B cell (primary cell): ENCODE measurements around the gene ANXA7. TPM values are rescaled to one million over a fixed set of nuclear protein-coding genes. Genes with fewer than 3 reads are reported as not detected.
"Not testable (repeated sequence)": the region's sequence is repeated elsewhere in the genome, so short reads cannot be mapped to it uniquely, and the experiment has no call there.

ENCODE experiments used
- ATAC-seq: fragments of 200-7000 bp; cut with Tn5 transposase; one replicate; pipeline ENCODE4 v1.10.0; 2021; ENCODE audit warnings: low read depth, mild to moderate bottlenecking, moderate number of reproducible peaks, moderate library complexity
- CTCF ChIA-PET: fragments of 350-600 bp; sonication (Branson Sonifier 250); formaldehyde crosslinking; loops from one replicate; lab custom pipeline; 2021; ENCODE audit warnings: antibody characterized with exemption, inconsistent platforms; lab: Charles Lee
- POLR2A ChIA-PET: fragments of 350-600 bp; sonication (Branson Sonifier 250); formaldehyde crosslinking; loops from one replicate; lab custom pipeline; 2021; ENCODE audit warnings: antibody characterized with exemption; lab: Charles Lee
- DNase-seq: peaks from one replicate; pipeline ENCODE4 v3.0.0; 2013
- H2AFZ ChIP-seq: 2 replicates; pipeline ENCODE4 v1.6.1; 2012; ENCODE audit warnings: mild to moderate bottlenecking, low read depth, low read length; ENCODE audit not compliant: insufficient read depth, poor library complexity, severe bottlenecking
- H3K27ac ChIP-seq, 2 donors: 1 replicate in 1 of 2; 2 replicates in 1 of 2; pipeline ENCODE4 v1.5.1; 2012 to 2013; ENCODE audit warnings: low read length in 2 of 2, mild to moderate bottlenecking in 2 of 2, moderate library complexity in 1 of 2
- H3K27me3 ChIP-seq, 4 experiments: fragments of 200-600 bp in 1 of 4; sonication (generic) in 1 of 4; replicated peaks in 1 of 4; 1 replicate in 2 of 4; 2 replicates in 2 of 4; pipeline versions ENCODE4 v1.6.1 to v1.7.0; 2013 to 2016; ENCODE audit warnings: low read length in 3 of 4, mild to moderate bottlenecking in 2 of 4, mixed read lengths in 1 of 4, moderate library complexity in 1 of 4; ENCODE audit not compliant: insufficient read depth in 4 of 4, control insufficient read depth in 3 of 4; ENCODE audit errors: control extremely low read depth in 1 of 4
- H3K36me3 ChIP-seq, 2 experiments: replicated peaks in 1 of 2; 1 replicate in 1 of 2; 2 replicates in 1 of 2; pipeline versions ENCODE4 v1.6.1 to v1.7.1; 2013; ENCODE audit warnings: low read length in 1 of 2; ENCODE audit not compliant: insufficient read depth in 2 of 2, control insufficient read depth in 1 of 2; ENCODE audit errors: control extremely low read depth in 1 of 2, extremely low read depth in 1 of 2
- H3K4me1 ChIP-seq, 2 donors: fragments of 200-600 bp in 1 of 2; sonication (generic) in 1 of 2; 1 replicate in 1 of 2; 2 replicates in 1 of 2; pipeline versions ENCODE4 v1.5.1 to v1.6.1; 2013 to 2017; ENCODE audit warnings: low read length in 2 of 2; ENCODE audit not compliant: control insufficient read depth in 2 of 2, insufficient read depth in 2 of 2
- H3K4me2 ChIP-seq: replicated peaks from 2 replicates; pipeline ENCODE3; 2012; ENCODE audit warnings: mild to moderate bottlenecking, low read depth, low read length; ENCODE audit not compliant: poor library complexity, severe bottlenecking
- H3K4me3 ChIP-seq, 5 experiments: fragments of 200-600 bp in 1 of 5; sonication (generic) in 1 of 5; 1 replicate in 3 of 5; 2 replicates in 2 of 5; pipeline versions ENCODE4 v1.5.1 to v1.7.0; 2011 to 2016; ENCODE audit warnings: low read length in 4 of 5, mild to moderate bottlenecking in 4 of 5, low read depth in 2 of 5, control low read depth in 1 of 5, moderate library complexity in 1 of 5; ENCODE audit not compliant: insufficient read depth in 1 of 5; ENCODE audit errors: control extremely low read depth in 1 of 5, extremely low read depth in 1 of 5
- H3K79me2 ChIP-seq: fragments of 200-600 bp; sonication (generic); one replicate; pipeline ENCODE4 v1.6.0; 2016; ENCODE audit warnings: low read length; ENCODE audit not compliant: control insufficient read depth, insufficient read depth
- H3K9ac ChIP-seq: fragments of 200-600 bp; sonication (generic); 2 replicates; pipeline ENCODE4 v1.6.1; 2017; ENCODE audit warnings: mild to moderate bottlenecking, low read length, moderate library complexity
- H3K9me3 ChIP-seq, 3 donors: one replicate each; pipeline versions ENCODE4 v1.6.1 to v1.7.1; 2013; ENCODE audit warnings: low read length in 2 of 3; ENCODE audit not compliant: control insufficient read depth in 2 of 3, insufficient read depth in 1 of 3; ENCODE audit errors: control extremely low read depth in 1 of 3
- H4K20me1 ChIP-seq: 2 replicates; pipeline ENCODE4 v1.6.0; 2012; ENCODE audit warnings: mild to moderate bottlenecking, low read length; ENCODE audit not compliant: insufficient read depth, control insufficient read depth, poor library complexity, severe bottlenecking
- H3K27ac Mint-ChIP-seq: one replicate; pipeline ENCODE4 v1.8.0; 2021; ENCODE audit warnings: mixed read lengths
- H3K27me3 Mint-ChIP-seq: one replicate; pipeline ENCODE4 v1.8.0; 2021; ENCODE audit warnings: mixed read lengths
- H3K4me1 Mint-ChIP-seq: one replicate; pipeline ENCODE4 v1.8.0; 2021; ENCODE audit warnings: mixed read lengths
- H3K4me3 Mint-ChIP-seq: one replicate; pipeline ENCODE4 v1.8.0; 2021; ENCODE audit warnings: mixed read lengths
- H3K9me3 Mint-ChIP-seq: one replicate; pipeline ENCODE4 v1.8.0; 2022; ENCODE audit warnings: mixed read lengths; ENCODE audit not compliant: insufficient read depth
- WGBS: methylation state at CpG from one replicate; pipeline ENCODE4 v1.1.5; 2013; ENCODE audit warnings: missing lambda C conversion rate; ENCODE audit not compliant: insufficient coverage; 5-methylcytosine and 5-hydroxymethylcytosine counted together
- intact Hi-C: fragments of 100-400 bp; cut with micrococcal nuclease; formaldehyde crosslinking; loops from one replicate; pipeline ENCODE4 v1.10.0; 2022
- polyA plus RNA-seq: library from polyadenylated mRNA; depleted of rRNA; stranded (reverse); fragments of >200 nt; gene quantifications from 2 replicates; pipeline ENCODE4 v1.2.3, GENCODE V29; 2012
- small RNA-seq: library from RNA; depleted of rRNA; stranded (forward); fragments of <200 nt; gene quantifications from one replicate; pipeline ENCODE3, GENCODE V24; 2012; ENCODE audit warnings: low replicate concordance, low read depth; ENCODE audit not compliant: insufficient read length
- total RNA-seq, 2 donors: library from RNA; stranded (reverse); fragments of 120-200 nt in 1 of 2; gene quantifications; 1 replicate in 1 of 2; 2 replicates in 1 of 2; pipeline versions ENCODE4 v1.2.3 to v1.2.4, GENCODE V29; 2013 to 2022

Gene ANXA7
- total and polyA plus RNA-seq, 2 donors (not counting 1 experiment from before 2014, with no cell fraction given) = 43.4 to 90.0 TPM

DNA sequence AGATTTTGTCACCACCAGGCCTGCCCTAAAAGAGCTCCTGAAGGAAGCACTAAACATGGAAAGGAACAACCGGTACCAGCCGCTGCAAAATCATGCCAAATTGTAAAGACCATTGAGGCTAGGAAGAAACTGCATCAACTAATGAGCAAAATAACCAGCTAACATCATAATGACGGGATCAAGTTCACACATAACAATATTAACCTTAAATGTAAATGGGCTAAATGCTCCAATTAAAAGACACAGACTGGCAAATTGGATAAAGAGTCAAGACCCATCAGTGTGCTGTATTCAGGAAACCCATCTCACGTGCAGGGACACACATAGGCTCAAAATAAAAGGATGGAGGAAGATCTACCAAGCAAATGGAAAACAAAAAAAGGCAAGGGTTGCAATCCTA, 88.6 kb downstream of the ANXA7 start:
- H3K4me2 ChIP-seq, H3K36me3 ChIP-seq, H3K4me1 Mint-ChIP-seq, intact Hi-C loops, H3K27me3 ChIP-seq, H3K9ac ChIP-seq, H3K27ac ChIP-seq, ATAC-seq, H3K27me3 Mint-ChIP-seq, H3K79me2 ChIP-seq, H3K9me3 ChIP-seq, H2AFZ ChIP-seq, H4K20me1 ChIP-seq, CTCF ChIA-PET, H3K4me3 Mint-ChIP-seq, H3K27ac Mint-ChIP-seq, POLR2A ChIA-PET, DNase-seq, H3K4me1 ChIP-seq, H3K9me3 Mint-ChIP-seq, H3K4me3 ChIP-seq: not testable (repeated sequence)
- WGBS = no CpG with 5 or more reads among the region's 4 CpGs

Small RNAs within 50 kb of the gene (small RNA-seq; reads per million reads assigned to genes)
- not detected for gene RF00019

Other genes starting within 250 kb of the ANXA7 start
- gene ECD, start 246.1 kb downstream of the ANXA7 start, total RNA-seq = 37.1 and 38.8 TPM in 2 replicates
- 15.7 and 20.8 TPM in 2 replicates for gene ECD, start 246.1 kb downstream of the ANXA7 start, polyA plus RNA-seq
- gene FAM149B1, start 245.9 kb downstream of the ANXA7 start, total RNA-seq = 22.5 and 25.9 TPM in 2 replicates
- gene FAM149B1, start 245.9 kb downstream of the ANXA7 start, polyA plus RNA-seq = 24.2 and 24.3 TPM in 2 replicates
- gene DNAJC9, start 166.8 kb downstream of the ANXA7 start, total RNA-seq = 25.6 and 28.2 TPM in 2 replicates
- gene DNAJC9, start 166.8 kb downstream of the ANXA7 start, polyA plus RNA-seq = 11.8 and 15.8 TPM in 2 replicates
- 47.9 and 49.6 TPM in 2 replicates for gene MRPS16, start 161.4 kb downstream of the ANXA7 start, total RNA-seq
- gene MRPS16, start 161.4 kb downstream of the ANXA7 start, polyA plus RNA-seq = 22.5 and 27.7 TPM in 2 replicates
- gene CFAP70, start 55.2 kb downstream of the ANXA7 start, total RNA-seq = 2.9 and 3.6 TPM in 2 replicates
- gene CFAP70, start 55.2 kb downstream of the ANXA7 start, polyA plus RNA-seq = 1.6 and 2.5 TPM in 2 replicates
- 6.3 and 6.4 TPM in 2 replicates for gene MSS51, start 19.5 kb upstream of the ANXA7 start, total RNA-seq
- gene MSS51, start 19.5 kb upstream of the ANXA7 start, polyA plus RNA-seq = 4.7 and 5.1 TPM in 2 replicates
- gene PPP3CB, start 82.0 kb upstream of the ANXA7 start, total RNA-seq = 51.2 and 52.8 TPM in 2 replicates
- 15.9 and 32.2 TPM in 2 replicates for gene PPP3CB, start 82.0 kb upstream of the ANXA7 start, polyA plus RNA-seq
- 12.9 and 14.3 TPM in 2 replicates for gene USP54, start 177.3 kb upstream of the ANXA7 start, total RNA-seq
- 2.3 and 2.8 TPM in 2 replicates for gene USP54, start 177.3 kb upstream of the ANXA7 start, polyA plus RNA-seq
- not detected in 2 replicates for gene MYOZ1, start 227.4 kb upstream of the ANXA7 start, total RNA-seq
- gene MYOZ1, start 227.4 kb upstream of the ANXA7 start, polyA plus RNA-seq = not detected in 2 replicates
- gene SYNPO2L, start 242.0 kb upstream of the ANXA7 start, total RNA-seq = 0.07 TPM in 1 of 2 replicates, not detected in the other
- 0.03 TPM in 1 of 2 replicates, not detected in the other for gene SYNPO2L, start 242.0 kb upstream of the ANXA7 start, polyA plus RNA-seq